GM12878 (cell line): Measurements from ENCODE around the gene MYLK4. TPM values are rescaled to one million over a fixed set of nuclear protein-coding genes. Genes with fewer than 3 reads are reported as not detected.

Experiments used
- BCL11A ChIP-seq: IDR thresholded peaks from 2 replicates; pipeline ENCODE4 v1.6.1; 2011; ENCODE audit warnings: low read depth, low read length
- CUX1 ChIP-seq: IDR thresholded peaks from 2 replicates; pipeline ENCODE4 v1.6.1; 2012; ENCODE audit warnings: improper control_type of control experiment, low read depth, low read length; ENCODE audit not compliant: insufficient replicate concordance
- ETV6 ChIP-seq, 2 experiments: fragments of 450-650 bp in 1 of 2; IDR thresholded peaks in 1 of 2; conservative IDR thresholded peaks in 1 of 2; 2 replicates each; pipeline ENCODE4 v1.6.1; 2014; ENCODE audit warnings: antibody characterized with exemption in 1 of 2, borderline replicate concordance in 1 of 2, low read depth in 1 of 2, mild to moderate bottlenecking in 1 of 2, moderate library complexity in 1 of 2
- EZH2 ChIP-seq: IDR thresholded peaks from 2 replicates; pipeline ENCODE4 v1.6.1; 2012; ENCODE audit warnings: low read depth, mild to moderate bottlenecking, control low read depth, inconsistent platforms, low read length, borderline replicate concordance; ENCODE audit not compliant: control insufficient read depth
- IKZF1 ChIP-seq: fragments of 450-650 bp; conservative IDR thresholded peaks from 2 replicates; pipeline ENCODE4 v1.6.1; 2017; ENCODE audit warnings: antibody characterized with exemption, mild to moderate bottlenecking
- IKZF2 ChIP-seq, 2 experiments: fragments of 450-650 bp; IDR thresholded peaks; 2 replicates each; pipeline ENCODE4 v1.6.1; 2017; ENCODE audit warnings: mild to moderate bottlenecking in 2 of 2, moderate library complexity in 2 of 2
- JUNB ChIP-seq: IDR thresholded peaks from 2 replicates; pipeline ENCODE4 v1.6.1; 2016; ENCODE audit warnings: antibody characterized with exemption, mild to moderate bottlenecking
- LARP7 ChIP-seq: fragments of 450-650 bp; IDR thresholded peaks from 2 replicates; pipeline ENCODE4 v1.6.1; 2017; ENCODE audit warnings: mild to moderate bottlenecking
- RCOR1 ChIP-seq: conservative IDR thresholded peaks from 2 replicates; pipeline ENCODE4 v1.6.1; 2012; ENCODE audit warnings: low read depth, low read length, improper control_type of control experiment
- SMAD1 ChIP-seq: fragments of 450-650 bp; IDR thresholded peaks from 2 replicates; pipeline ENCODE4 v1.6.1; 2018; ENCODE audit warnings: mild to moderate bottlenecking, low read depth; ENCODE audit not compliant: partially characterized antibody
- polyA plus RNA-seq, 11 experiments: library from polyadenylated mRNA; depleted of rRNA in 4 of 11; unstranded in 6 of 11; stranded (reverse) in 5 of 11; fragments of >200 nt; fragmentation: Nextera tagmentation in 4 of 11; fragmentation: Illumina TruSeq in 1 of 11; extraction: Ambion mirVana in 4 of 11; extraction: Trizol in 1 of 11; gene quantifications; 1 replicate in 1 of 11; 2 replicates in 10 of 11; pipeline versions ENCODE4 v1.2.1 to v1.2.3, GENCODE V29; 2011 to 2016; ENCODE audit warnings: inconsistent platforms in 2 of 11, missing spikeins in 2 of 11, low read depth in 1 of 11
- total RNA-seq, 4 experiments: library from RNA; depleted of rRNA in 3 of 4; stranded (reverse); fragments of >200 nt in 3 of 4; fragmentation: Illumina TruSeq in 1 of 4; extraction: Trizol in 1 of 4; gene quantifications; 2 replicates each; pipeline versions ENCODE4 v1.2.1 to v1.2.3, GENCODE V29; 2013 to 2021

MYLK4 gene
- total and polyA plus RNA-seq, 10 of the 15 experiments (the other 5 are each of a cell fraction or from before 2014, with no cell fraction given), result under 0.01 to 0.09 (median 0.05) TPM; not detected in 1

GRCh38 chr6:2651536-2651935 is 99.2 kb downstream of the MYLK4 start (continued):
- TF ChIP-seq CUX1 (no peak), EZH2 (no peak), RCOR1 (no peak), BCL11A (no peak), IKZF1 (no peak), LARP7 (no peak), SMAD1 (no peak), IKZF2 (IDR thresholded peaks at IDR 0.05) (no peak), ETV6 (conservative IDR thresholded peaks at IDR 0.05 in 1 of 2, IDR thresholded peaks at IDR 0.05 in 1 of 2; ENCODE audit: borderline replicate concordance in 1 of 2, low read depth in 1 of 2) (no peak), JUNB (no peak)
- TF ChIP-seq, all 136 proteins: peak for 0
